Measurements from ENCODE around the gene RPP25L. TPM values are rescaled to one million over a fixed set of nuclear protein-coding genes. Genes with fewer than 3 reads are reported as not detected.
A peak's percentile ranks its signal among the peaks of the same experiment; 100 is the strongest.

Gene RPP25L
- total RNA-seq, 1 donor from 2014 or later, result 16.2 TPM

DNA sequence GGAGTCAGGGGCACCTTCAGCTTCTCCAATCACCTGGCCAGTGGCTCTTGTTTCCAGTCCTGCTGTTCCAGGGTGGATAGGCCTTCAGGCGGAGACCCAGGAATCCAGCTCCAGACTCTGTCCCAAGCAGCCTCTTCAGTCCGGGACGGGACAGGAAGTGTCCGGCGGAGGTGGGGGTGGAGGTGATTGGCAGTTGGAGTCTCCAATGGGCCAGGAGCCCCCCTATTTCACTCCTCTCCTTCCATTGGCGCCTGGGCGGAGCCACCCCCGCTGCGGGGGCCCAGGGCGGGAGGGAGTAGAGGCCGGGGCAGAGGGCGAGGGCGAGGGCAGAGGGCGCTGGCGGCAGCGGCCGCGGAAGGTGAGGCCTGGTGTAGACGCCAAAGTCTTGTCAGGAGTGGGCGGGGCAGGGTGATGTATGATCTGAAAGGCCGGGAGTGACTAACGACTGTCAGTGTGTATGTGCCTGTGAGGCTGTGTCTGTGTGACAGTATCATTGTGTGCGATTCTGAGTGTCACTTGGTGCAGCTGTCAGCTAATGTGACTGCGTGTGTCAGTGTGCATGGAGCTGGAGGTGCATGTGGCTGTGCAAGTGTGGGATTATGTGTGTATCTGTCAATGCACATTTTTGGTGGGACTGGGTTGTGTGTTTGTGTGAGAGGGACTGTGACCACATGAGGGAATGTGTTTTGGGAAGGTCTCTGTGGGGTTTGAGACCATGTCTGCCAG, 40.1 kb upstream of the RPP25L start, which contains the start of gene IL11RA:
Gene IL11RA (plus strand): TSS at position 310 of the 726 bp plus-strand sequence. CDS start 3,033 bp downstream, outside the sequence.
- Mint-ChIP-seq H3K27ac (ENCODE audit: unreplicated experiment) (peak within 1 kb of the TSS; percentile 78), H3K27me3 (ENCODE audit: unreplicated experiment) (no peaks in the 10 kb centered on the region), H3K4me3 (ENCODE audit: unreplicated experiment) (peak within 1 kb of the TSS; percentile 77), H3K36me3 (ENCODE audit: unreplicated experiment) (peaks cover 12% of the 10 kb centered on the region), H3K9me3 (ENCODE audit: unreplicated experiment) (no peaks in the 10 kb centered on the region), H3K4me1 (ENCODE audit: unreplicated experiment) (peaks cover 58% of the 10 kb centered on the region)
- peak; percentile 87 for DNase-seq (ENCODE audit: extremely low spot score, unreplicated experiment)
- TF ChIP-seq, protein P1, sequence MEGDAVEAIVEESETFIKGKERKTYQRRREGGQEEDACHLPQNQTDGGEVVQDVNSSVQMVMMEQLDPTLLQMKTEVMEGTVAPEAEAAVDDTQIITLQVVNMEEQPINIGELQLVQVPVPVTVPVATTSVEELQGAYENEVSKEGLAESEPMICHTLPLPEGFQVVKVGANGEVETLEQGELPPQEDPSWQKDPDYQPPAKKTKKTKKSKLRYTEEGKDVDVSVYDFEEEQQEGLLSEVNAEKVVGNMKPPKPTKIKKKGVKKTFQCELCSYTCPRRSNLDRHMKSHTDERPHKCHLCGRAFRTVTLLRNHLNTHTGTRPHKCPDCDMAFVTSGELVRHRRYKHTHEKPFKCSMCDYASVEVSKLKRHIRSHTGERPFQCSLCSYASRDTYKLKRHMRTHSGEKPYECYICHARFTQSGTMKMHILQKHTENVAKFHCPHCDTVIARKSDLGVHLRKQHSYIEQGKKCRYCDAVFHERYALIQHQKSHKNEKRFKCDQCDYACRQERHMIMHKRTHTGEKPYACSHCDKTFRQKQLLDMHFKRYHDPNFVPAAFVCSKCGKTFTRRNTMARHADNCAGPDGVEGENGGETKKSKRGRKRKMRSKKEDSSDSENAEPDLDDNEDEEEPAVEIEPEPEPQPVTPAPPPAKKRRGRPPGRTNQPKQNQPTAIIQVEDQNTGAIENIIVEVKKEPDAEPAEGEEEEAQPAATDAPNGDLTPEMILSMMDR (IDR thresholded peaks at IDR 0.05), result no peak

DNA sequence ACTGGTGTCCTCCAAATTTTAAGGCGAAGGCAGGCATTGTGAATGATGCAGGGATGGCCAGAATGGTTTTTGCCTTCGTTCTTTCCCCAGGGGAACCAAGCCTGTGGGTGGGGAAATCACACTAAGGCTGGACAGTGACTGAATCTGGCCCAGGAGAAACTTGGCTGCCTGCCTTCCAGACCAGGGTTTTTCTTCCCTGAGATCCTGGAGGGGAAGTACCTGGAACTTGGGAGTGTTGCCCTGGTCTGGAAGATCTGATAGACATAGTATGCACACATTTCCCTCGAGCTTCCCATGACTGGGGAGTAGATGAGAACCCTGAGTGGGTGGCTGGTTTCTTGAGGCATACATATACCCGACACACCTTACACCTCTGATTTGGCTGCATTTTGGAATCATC, 39.4 kb upstream of the RPP25L start:
- peaks cover 61% of the 10 kb centered on the region for H3K4me1 Mint-ChIP-seq (ENCODE audit: unreplicated experiment)
- no peaks in the 10 kb centered on the region for H3K9me3 Mint-ChIP-seq (ENCODE audit: unreplicated experiment)
- H3K27ac Mint-ChIP-seq (ENCODE audit: unreplicated experiment), result peak overlapping the region; percentile 78
- TF ChIP-seq, protein P1 (IDR thresholded peaks at IDR 0.05), result no peak
- H3K4me3 Mint-ChIP-seq (ENCODE audit: unreplicated experiment), result peak overlapping the region; percentile 77
- peaks cover 12% of the 10 kb centered on the region for H3K36me3 Mint-ChIP-seq (ENCODE audit: unreplicated experiment)
- no peak for DNase-seq (ENCODE audit: extremely low spot score, unreplicated experiment)
- H3K27me3 Mint-ChIP-seq (ENCODE audit: unreplicated experiment), result no peaks in the 10 kb centered on the region

DNA sequence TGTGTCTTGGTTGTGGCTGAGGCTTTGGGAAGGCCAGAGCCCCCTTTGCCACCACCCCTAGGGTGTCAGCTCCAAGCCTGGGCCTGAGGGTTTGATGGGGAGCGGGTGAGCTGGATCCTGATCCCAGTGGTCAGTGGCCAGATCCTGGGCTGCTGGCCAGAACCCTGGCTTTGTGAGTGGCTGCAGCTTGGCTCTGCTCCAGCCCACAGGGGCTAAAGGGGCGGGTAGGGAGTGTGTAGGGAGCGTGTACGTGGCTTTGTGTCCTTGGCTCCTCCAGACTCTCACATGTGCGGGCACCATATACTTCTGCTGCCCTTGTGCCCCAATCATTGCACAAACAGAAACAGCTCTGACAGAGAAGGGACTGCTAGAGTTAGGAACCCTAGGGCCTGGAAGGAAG, 38.9 kb upstream of the RPP25L start:
- no peaks in the 10 kb centered on the region for H3K9me3 Mint-ChIP-seq (ENCODE audit: unreplicated experiment)
- peak overlapping the region; percentile 78 for H3K27ac Mint-ChIP-seq (ENCODE audit: unreplicated experiment)
- peak overlapping the region; percentile 29 for H3K4me3 Mint-ChIP-seq (ENCODE audit: unreplicated experiment)
- DNase-seq (ENCODE audit: extremely low spot score, unreplicated experiment), result no peak
- H3K4me1 Mint-ChIP-seq (ENCODE audit: unreplicated experiment), result peaks cover 64% of the 10 kb centered on the region
- H3K36me3 Mint-ChIP-seq (ENCODE audit: unreplicated experiment), result peaks cover 12% of the 10 kb centered on the region
- TF ChIP-seq, protein P1 (IDR thresholded peaks at IDR 0.05), result no peak
- no peaks in the 10 kb centered on the region for H3K27me3 Mint-ChIP-seq (ENCODE audit: unreplicated experiment)

DNA sequence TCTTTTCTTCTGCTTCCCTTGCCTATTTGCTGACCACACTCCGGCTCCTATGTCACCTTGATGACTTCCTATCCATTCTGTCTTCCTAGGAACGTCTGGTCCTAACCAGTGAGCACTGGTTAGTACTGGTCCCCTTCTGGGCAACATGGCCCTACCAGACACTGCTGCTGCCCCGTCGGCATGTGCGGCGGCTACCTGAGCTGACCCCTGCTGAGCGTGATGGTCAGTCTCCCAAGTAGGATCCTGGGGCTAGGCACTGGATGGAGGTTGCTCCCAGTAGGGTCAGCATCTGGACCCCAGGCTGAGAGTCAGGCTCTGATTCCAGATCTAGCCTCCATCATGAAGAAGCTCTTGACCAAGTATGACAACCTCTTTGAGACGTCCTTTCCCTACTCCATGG, 36.8 kb upstream of the RPP25L start:
- Mint-ChIP-seq H3K36me3 (ENCODE audit: unreplicated experiment) (peaks cover 12% of the 10 kb centered on the region), H3K27ac (ENCODE audit: unreplicated experiment) (peak overlapping the region; percentile 47), H3K9me3 (ENCODE audit: unreplicated experiment) (no peaks in the 10 kb centered on the region), H3K4me3 (ENCODE audit: unreplicated experiment) (no peak overlapping the region), H3K27me3 (ENCODE audit: unreplicated experiment) (no peaks in the 10 kb centered on the region), H3K4me1 (ENCODE audit: unreplicated experiment) (peaks cover 48% of the 10 kb centered on the region)
- TF ChIP-seq, protein P1 (IDR thresholded peaks at IDR 0.05), result no peak
- DNase-seq (ENCODE audit: extremely low spot score, unreplicated experiment), result no peak

DNA sequence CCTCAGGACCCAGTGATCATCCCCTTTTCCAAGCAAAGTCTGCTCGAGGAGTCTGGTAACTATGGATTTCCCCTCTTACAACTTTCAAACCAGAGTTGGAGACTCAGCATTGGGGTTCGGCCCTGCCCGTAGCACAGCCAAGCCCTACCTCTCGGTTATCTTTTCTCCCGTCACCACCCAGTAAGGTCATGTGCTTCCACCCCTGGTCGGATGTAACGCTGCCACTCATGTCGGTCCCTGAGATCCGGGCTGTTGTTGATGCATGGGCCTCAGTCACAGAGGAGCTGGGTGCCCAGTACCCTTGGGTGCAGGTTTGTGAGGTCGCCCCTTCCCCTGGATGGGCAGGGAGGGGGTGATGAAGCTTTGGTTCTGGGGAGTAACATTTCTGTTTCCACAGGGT, 35.8 kb upstream of the RPP25L start:
- TF ChIP-seq, protein P1 (IDR thresholded peaks at IDR 0.05), result no peak
- peak overlapping the region; percentile 82 for H3K27ac Mint-ChIP-seq (ENCODE audit: unreplicated experiment)
- H3K9me3 Mint-ChIP-seq (ENCODE audit: unreplicated experiment), result no peaks in the 10 kb centered on the region
- H3K4me1 Mint-ChIP-seq (ENCODE audit: unreplicated experiment), result peaks cover 39% of the 10 kb centered on the region
- H3K4me3 Mint-ChIP-seq (ENCODE audit: unreplicated experiment), result peak overlapping the region; percentile 88
- H3K36me3 Mint-ChIP-seq (ENCODE audit: unreplicated experiment), result peaks cover 12% of the 10 kb centered on the region
- H3K27me3 Mint-ChIP-seq (ENCODE audit: unreplicated experiment), result no peaks in the 10 kb centered on the region
- no peak for DNase-seq (ENCODE audit: extremely low spot score, unreplicated experiment)

All from osteocyte (in vitro differentiated cells).